GM12873 (cell line): ENCODE data around the gene SEC61A1.

Experiments used
- TF ChIP-seq, protein P1 (sequence below): IDR thresholded peaks from 2 replicates; pipeline ENCODE4 v1.5.1; 2012; ENCODE audit warnings: low read depth, mild to moderate bottlenecking, moderate library complexity, low read length, control low read depth; ENCODE audit not compliant: insufficient read depth; ENCODE audit errors: missing control alignments

SEC61A1 gene

DNA sequence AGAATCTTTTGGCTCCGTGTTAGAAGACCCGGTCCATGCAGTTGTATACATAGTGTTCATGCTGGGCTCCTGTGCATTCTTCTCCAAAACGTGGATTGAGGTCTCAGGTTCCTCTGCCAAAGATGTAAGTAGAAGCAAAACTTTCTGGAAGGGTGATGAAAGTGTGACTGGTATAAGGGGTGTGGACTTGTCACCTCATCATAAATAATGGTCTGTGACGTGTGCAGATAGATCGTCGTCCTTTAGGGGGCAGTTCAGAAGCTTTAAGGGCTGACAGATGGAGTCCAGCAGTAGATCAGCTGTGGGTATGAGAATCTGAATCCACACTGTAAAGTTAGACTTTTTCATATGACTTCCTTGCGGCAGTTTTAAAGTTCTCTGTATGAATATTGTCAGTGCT lies 15.3 kb downstream of the SEC61A1 start:
- TF ChIP-seq, protein P1, sequence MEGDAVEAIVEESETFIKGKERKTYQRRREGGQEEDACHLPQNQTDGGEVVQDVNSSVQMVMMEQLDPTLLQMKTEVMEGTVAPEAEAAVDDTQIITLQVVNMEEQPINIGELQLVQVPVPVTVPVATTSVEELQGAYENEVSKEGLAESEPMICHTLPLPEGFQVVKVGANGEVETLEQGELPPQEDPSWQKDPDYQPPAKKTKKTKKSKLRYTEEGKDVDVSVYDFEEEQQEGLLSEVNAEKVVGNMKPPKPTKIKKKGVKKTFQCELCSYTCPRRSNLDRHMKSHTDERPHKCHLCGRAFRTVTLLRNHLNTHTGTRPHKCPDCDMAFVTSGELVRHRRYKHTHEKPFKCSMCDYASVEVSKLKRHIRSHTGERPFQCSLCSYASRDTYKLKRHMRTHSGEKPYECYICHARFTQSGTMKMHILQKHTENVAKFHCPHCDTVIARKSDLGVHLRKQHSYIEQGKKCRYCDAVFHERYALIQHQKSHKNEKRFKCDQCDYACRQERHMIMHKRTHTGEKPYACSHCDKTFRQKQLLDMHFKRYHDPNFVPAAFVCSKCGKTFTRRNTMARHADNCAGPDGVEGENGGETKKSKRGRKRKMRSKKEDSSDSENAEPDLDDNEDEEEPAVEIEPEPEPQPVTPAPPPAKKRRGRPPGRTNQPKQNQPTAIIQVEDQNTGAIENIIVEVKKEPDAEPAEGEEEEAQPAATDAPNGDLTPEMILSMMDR, result no peak

DNA sequence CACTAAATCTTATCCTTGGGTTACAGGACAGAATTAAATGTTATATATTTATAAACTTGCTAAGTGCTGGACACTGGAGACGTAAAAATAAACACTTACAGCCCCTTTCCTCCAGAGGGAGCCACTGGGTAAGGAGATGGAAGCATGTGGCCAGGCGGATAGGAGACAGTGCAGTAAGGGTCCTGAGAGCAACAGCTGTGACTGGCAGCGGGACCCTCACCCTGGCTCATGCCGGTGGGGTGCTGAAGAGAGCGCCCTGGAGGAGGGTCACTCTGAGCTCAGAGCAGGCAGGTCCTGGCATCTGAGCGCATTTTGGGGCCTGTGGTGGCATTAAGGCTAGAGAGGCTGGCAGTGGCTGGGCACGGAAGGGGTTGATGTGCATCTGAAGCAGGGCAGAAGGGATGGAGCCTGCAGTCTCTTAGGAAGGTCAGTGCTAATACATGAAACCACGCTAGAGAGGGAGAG lies 16.0 kb downstream of the SEC61A1 start:
- TF ChIP-seq, protein P1, result peak; percentile 67

DNA sequence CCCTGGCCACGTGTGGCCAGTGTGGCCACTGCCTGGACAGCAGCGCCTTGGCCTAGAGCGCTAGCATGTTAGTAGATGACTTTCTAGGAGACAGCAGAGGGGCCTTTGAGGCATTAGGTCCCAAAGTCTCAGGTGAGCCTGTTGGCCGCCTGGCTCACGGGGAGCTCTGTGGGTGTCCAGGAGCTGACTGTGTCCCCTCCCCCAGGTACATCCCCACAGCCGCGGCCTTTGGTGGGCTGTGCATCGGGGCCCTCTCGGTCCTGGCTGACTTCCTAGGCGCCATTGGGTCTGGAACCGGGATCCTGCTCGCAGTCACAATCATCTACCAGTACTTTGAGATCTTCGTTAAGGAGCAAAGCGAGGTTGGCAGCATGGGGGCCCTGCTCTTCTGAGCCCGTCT lies 17.0 kb downstream of the SEC61A1 start:
- TF ChIP-seq, protein P1, result no peak

DNA sequence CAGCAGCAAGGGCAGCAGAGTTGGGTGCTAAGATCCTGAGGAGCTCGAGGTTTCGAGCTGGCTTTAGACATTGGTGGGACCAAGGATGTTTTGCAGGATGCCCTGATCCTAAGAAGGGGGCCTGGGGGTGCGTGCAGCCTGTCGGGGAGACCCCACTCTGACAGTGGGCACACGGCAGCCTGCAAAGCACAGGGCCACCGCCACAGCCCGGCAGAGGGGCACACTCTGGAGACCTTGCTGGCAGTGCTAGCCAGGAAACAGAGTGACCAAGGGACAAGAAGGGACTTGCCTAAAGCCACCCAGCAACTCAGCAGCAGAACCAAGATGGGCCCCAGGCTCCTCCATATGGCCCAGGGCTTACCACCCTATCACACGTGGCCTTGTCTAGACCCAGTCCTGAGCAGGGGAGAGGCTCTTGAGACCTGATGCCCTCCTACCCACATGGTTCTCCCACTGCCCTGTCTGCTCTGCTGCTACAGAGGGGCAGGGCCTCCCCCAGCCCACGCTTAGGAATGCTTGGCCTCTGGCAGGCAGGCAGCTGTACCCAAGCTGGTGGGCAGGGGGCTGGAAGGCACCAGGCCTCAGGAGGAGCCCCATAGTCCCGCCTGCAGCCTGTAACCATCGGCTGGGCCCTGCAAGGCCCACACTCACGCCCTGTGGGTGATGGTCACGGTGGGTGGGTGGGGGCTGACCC lies 18.8 kb downstream of the SEC61A1 start:
- TF ChIP-seq, protein P1, result no peak

DNA sequence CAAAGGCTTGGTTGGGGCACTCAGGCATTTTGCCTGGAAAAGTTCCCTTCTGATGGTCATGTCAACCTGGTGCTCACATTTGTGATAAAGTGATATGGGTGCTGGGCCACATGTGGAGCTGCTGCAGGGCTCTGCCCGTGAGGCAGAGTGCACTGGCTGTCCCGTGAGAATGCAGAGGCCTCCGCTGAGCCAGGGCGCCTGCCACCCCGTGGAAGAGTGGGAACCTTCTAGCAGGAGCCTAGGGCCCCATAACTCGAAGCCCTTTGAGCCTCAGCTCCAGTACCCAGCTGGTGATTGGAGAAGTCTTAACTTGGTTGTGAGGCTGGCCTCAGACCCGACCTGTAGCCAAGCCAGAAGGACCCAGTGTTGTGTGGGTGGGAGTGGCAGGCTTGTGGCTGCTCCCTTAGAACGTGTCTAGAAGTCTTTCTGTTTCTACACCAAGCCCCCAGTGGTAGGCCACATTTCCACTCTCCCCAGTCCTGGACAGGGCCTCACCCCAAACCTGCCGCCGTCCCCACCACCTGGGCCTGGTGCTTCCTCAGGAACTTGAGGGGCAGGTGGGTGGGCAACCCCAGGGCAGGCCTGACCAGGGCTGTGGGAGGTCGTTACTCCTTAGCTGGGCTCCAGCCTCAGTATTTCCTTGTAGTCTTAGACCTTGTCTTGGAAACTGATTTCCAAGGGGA lies 19.7 kb downstream of the SEC61A1 start:
- TF ChIP-seq, protein P1, result no peak

DNA sequence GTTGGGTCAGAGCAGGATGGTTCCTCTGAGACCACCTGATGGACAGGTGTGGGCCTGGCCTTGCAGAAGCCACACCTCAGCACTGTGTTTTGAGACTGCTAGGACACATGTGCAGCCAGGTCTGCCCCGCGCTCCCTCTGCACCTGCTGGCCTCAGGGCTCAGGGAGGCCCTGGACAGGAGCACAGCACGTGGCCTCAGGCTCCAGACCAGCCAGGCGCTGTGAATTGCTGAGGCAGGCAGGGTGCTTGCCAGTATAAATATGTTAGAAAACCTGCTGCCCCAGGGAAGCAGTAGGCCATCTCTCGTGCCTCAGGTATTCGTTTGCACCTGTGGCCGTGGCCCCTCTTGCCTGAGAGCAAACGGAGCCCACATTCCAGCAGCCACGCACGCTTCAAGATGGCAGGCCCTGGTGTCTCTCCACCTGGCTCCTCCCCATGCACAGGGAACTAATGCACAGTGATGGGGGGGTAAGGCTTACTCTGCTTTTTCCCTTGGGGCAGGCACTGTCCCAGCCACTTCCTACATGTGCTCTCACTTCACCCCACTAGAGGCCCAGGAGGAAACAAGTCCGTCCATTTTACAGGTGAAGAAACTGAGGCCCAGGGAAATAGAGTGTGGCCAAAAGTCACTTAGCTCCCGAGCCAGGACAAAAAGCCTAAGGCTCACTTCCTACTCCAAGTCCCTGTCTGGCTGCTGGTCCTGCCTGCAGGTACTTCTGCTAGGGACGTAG lies 20.4 kb downstream of the SEC61A1 start:
- TF ChIP-seq, protein P1, result no peak

DNA sequence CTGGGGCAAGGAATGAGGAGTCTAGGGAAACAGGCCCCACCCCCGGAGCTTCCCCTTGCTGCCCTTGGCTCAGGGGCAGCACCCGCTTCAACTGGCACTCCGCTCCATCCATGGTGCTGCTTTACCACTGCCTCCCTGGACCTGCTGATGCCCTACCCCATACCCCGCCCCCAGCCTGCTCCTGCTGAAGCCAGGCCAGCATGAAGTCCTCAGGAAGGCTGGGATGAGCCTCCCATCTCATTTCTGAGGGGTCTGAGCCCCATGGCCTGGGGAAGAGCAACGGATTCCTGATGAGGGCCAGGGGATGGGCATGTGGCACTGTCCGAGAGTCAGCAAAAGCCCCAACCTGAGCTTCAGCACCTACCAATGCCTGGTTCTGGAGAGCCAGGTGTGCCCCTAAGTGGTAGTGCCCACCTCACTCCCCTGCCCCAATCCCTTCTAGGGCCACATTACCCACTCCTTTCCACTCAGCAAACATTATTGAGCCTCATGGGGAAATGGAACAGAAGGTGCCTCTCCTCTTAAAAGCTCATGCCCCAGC lies 21.0 kb downstream of the SEC61A1 start:
- TF ChIP-seq, protein P1, result no peak
